ENCODE measurements around the gene KCNS3. TPM values are rescaled to one million over a fixed set of nuclear protein-coding genes. Genes with fewer than 3 reads are reported as not detected.

The KCNS3 gene
- total and polyA plus RNA-seq, 2 of the 4 experiments (the other 2 are of a cell fraction), result 2.9 to 4.3 TPM

DNA sequence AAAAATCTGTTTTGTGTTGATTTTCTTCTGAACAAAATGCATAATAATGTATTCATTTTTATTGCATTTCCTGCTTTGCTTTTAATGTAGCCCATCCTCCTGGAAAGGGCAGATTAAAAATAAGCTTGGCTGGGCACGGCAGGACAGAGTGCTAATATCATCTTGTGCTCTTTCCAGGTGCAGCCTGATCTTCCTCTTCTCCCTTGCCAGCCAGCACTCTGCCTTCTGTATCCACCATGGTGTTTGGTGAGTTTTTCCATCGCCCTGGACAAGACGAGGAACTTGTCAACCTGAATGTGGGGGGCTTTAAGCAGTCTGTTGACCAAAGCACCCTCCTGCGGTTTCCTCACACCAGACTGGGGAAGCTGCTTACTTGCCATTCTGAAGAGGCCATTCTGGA, 52.3 kb downstream of the KCNS3 start:
- no peak overlapping the region for H3K56ac ChIP-seq (ENCODE audit: extremely low read depth, insufficient read depth, low read length)
- no peak overlapping the region for H2AFZ ChIP-seq (replicated peaks; ENCODE audit: low read length, poor library complexity)
- H2BK15ac ChIP-seq (ENCODE audit: low read depth, low read length), result no peak overlapping the region
- no peaks in the 10 kb centered on the region for H4K20me1 ChIP-seq (ENCODE audit: insufficient read depth, low read length)
- BruUV-seq (replicated peaks), result no TSS peak
- H3K23ac ChIP-seq (ENCODE audit: low read depth, low read length), result no peak overlapping the region
- no peaks in the 10 kb centered on the region for H3K9me3 ChIP-seq (ENCODE audit: control insufficient read depth, insufficient read depth, low read length)
- H4K5ac ChIP-seq (ENCODE audit: low read depth, low read length), result no peak overlapping the region
- H3K36me3 ChIP-seq (ENCODE audit: control insufficient read depth, insufficient read depth, low read length), result no peaks in the 10 kb centered on the region
- H3K9ac ChIP-seq (ENCODE audit: low read depth, low read length), result no peak overlapping the region
- H4K8ac ChIP-seq (ENCODE audit: low read depth in 2 of 2, low read length in 2 of 2), result no peak overlapping the region
- in situ Hi-C loops (cut with MboI; ENCODE audit: low sequenced_read_pairs) (no loop called here), dilution Hi-C loops (cut with HindIII; ENCODE audit: low sequenced_read_pairs, unreplicated experiment) (no loop called here), intact Hi-C loops (cut with micrococcal nuclease) (no loop called here)
- H3K27me3 ChIP-seq (ENCODE audit: control insufficient read depth, insufficient read depth, low read length), result no peaks in the 10 kb centered on the region
- no peak overlapping the region for H3K27ac ChIP-seq (ENCODE audit: insufficient read depth, low read length)
- ChIA-PET CTCF (interaction anchor here (1.0 kb wide), 1 partner anchor 11 kb away, joined by 4 read pairs; no protein-coding TSS in a partner anchor), POLR2A (ENCODE audit: unreplicated experiment) (no interaction called here)
- DNase-seq (no peak), ATAC-seq (ENCODE audit: low read depth) (no peak)
- H3K9me1 ChIP-seq (ENCODE audit: insufficient read depth, low read length), result peaks cover 6% of the 10 kb centered on the region; the same call in 1 of the 2 replicates
- peaks cover 0 to 4% of the 10 kb centered on the region in 2 experiments; a peak in 1 of 4 replicates for H3K79me1 ChIP-seq (ENCODE audit: low read depth in 1 of 2, low read length in 2 of 2)
- no peak overlapping the region for H2BK120ac ChIP-seq (ENCODE audit: low read depth, low read length)
- H2AK5ac ChIP-seq (ENCODE audit: low read depth, low read length), result no peak overlapping the region
- no CpG with 5 or more reads among the region's 4 CpGs for WGBS, 2 experiments (ENCODE audit: extremely low coverage in 2 of 2, insufficient read length in 1 of 2)
- no peak overlapping the region for H3K14ac ChIP-seq (replicated peaks; ENCODE audit: low read depth, low read length)
- H4K91ac ChIP-seq (ENCODE audit: insufficient read depth, low read depth, low read length), result no peak overlapping the region
- no peak overlapping the region for H3K4ac ChIP-seq (ENCODE audit: low read depth, low read length)
- H3K18ac ChIP-seq (ENCODE audit: low read depth, low read length), result no peak overlapping the region
- no peak overlapping the region for H2BK5ac ChIP-seq (ENCODE audit: low read depth, low read length, poor library complexity, severe bottlenecking)
- peaks cover 9% of the 10 kb centered on the region; the same call in 1 of the 2 replicates for H3K4me1 ChIP-seq (ENCODE audit: control insufficient read depth, insufficient read depth, low read length)
- H2AK9ac ChIP-seq (replicated peaks; ENCODE audit: low read depth, low read length, poor library complexity), result no peak overlapping the region
- H3K4me3 ChIP-seq (ENCODE audit: insufficient read depth, low read depth, low read length), result no peak overlapping the region
- H2BK20ac ChIP-seq (ENCODE audit: low read depth, low read length), result no peak overlapping the region
- TF ChIP-seq RAD21 (IDR thresholded peaks at IDR 0.05; ENCODE audit: low read length) (no peak), NFE2L2 (IDR thresholded peaks at IDR 0.05; ENCODE audit: low read depth, low read length) (no peak), SMC3 (IDR thresholded peaks at IDR 0.05; ENCODE audit: low read depth, low read length) (no peak), ELK1 (IDR thresholded peaks at IDR 0.05; ENCODE audit: borderline replicate concordance, low read depth, low read length) (no peak), FOS (IDR thresholded peaks at IDR 0.05; ENCODE audit: low read depth, low read length) (no peak), POLR2A (IDR thresholded peaks at IDR 0.05; ENCODE audit: low read depth, low read length) (no peak)
- no peak overlapping the region for H3K4me2 ChIP-seq (ENCODE audit: low read depth, low read length)

Measured in IMR-90 (cell line).